B cell (primary cell): ENCODE measurements around the gene L3MBTL4. TPM values are rescaled to one million over a fixed set of nuclear protein-coding genes. Genes with fewer than 3 reads are reported as not detected.

Source experiments
- ATAC-seq: fragments of 200-7000 bp; cut with Tn5 transposase; one replicate; pipeline ENCODE4 v1.10.0; 2021; ENCODE audit warnings: low read depth, mild to moderate bottlenecking, moderate number of reproducible peaks, moderate library complexity
- CTCF ChIA-PET: fragments of 350-600 bp; sonication (Branson Sonifier 250); formaldehyde crosslinking; loops from one replicate; lab custom pipeline; 2021; ENCODE audit warnings: antibody characterized with exemption, inconsistent platforms; lab: Charles Lee
- POLR2A ChIA-PET: fragments of 350-600 bp; sonication (Branson Sonifier 250); formaldehyde crosslinking; loops from one replicate; lab custom pipeline; 2021; ENCODE audit warnings: antibody characterized with exemption; lab: Charles Lee
- DNase-seq: peaks from one replicate; pipeline ENCODE4 v3.0.0; 2013
- H2AFZ ChIP-seq: 2 replicates; pipeline ENCODE4 v1.6.1; 2012; ENCODE audit warnings: mild to moderate bottlenecking, low read depth, low read length; ENCODE audit not compliant: insufficient read depth, poor library complexity, severe bottlenecking
- H3K27ac ChIP-seq, 2 donors: 1 replicate in 1 of 2; 2 replicates in 1 of 2; pipeline ENCODE4 v1.5.1; 2012 to 2013; ENCODE audit warnings: low read length in 2 of 2, mild to moderate bottlenecking in 2 of 2, moderate library complexity in 1 of 2
- H3K27me3 ChIP-seq, 4 experiments: fragments of 200-600 bp in 1 of 4; sonication (generic) in 1 of 4; replicated peaks in 1 of 4; 1 replicate in 2 of 4; 2 replicates in 2 of 4; pipeline versions ENCODE4 v1.6.1 to v1.7.0; 2013 to 2016; ENCODE audit warnings: low read length in 3 of 4, mild to moderate bottlenecking in 2 of 4, mixed read lengths in 1 of 4, moderate library complexity in 1 of 4; ENCODE audit not compliant: insufficient read depth in 4 of 4, control insufficient read depth in 3 of 4; ENCODE audit errors: control extremely low read depth in 1 of 4
- H3K36me3 ChIP-seq, 2 experiments: replicated peaks in 1 of 2; 1 replicate in 1 of 2; 2 replicates in 1 of 2; pipeline versions ENCODE4 v1.6.1 to v1.7.1; 2013; ENCODE audit warnings: low read length in 1 of 2; ENCODE audit not compliant: insufficient read depth in 2 of 2, control insufficient read depth in 1 of 2; ENCODE audit errors: control extremely low read depth in 1 of 2, extremely low read depth in 1 of 2
- H3K4me1 ChIP-seq, 2 donors: fragments of 200-600 bp in 1 of 2; sonication (generic) in 1 of 2; 1 replicate in 1 of 2; 2 replicates in 1 of 2; pipeline versions ENCODE4 v1.5.1 to v1.6.1; 2013 to 2017; ENCODE audit warnings: low read length in 2 of 2; ENCODE audit not compliant: control insufficient read depth in 2 of 2, insufficient read depth in 2 of 2
- H3K4me2 ChIP-seq: replicated peaks from 2 replicates; pipeline ENCODE3; 2012; ENCODE audit warnings: mild to moderate bottlenecking, low read depth, low read length; ENCODE audit not compliant: poor library complexity, severe bottlenecking
- H3K4me3 ChIP-seq, 5 experiments: fragments of 200-600 bp in 1 of 5; sonication (generic) in 1 of 5; 1 replicate in 3 of 5; 2 replicates in 2 of 5; pipeline versions ENCODE4 v1.5.1 to v1.7.0; 2011 to 2016; ENCODE audit warnings: low read length in 4 of 5, mild to moderate bottlenecking in 4 of 5, low read depth in 2 of 5, control low read depth in 1 of 5, moderate library complexity in 1 of 5; ENCODE audit not compliant: insufficient read depth in 1 of 5; ENCODE audit errors: control extremely low read depth in 1 of 5, extremely low read depth in 1 of 5
- H3K79me2 ChIP-seq: fragments of 200-600 bp; sonication (generic); one replicate; pipeline ENCODE4 v1.6.0; 2016; ENCODE audit warnings: low read length; ENCODE audit not compliant: control insufficient read depth, insufficient read depth
- H3K9ac ChIP-seq: fragments of 200-600 bp; sonication (generic); 2 replicates; pipeline ENCODE4 v1.6.1; 2017; ENCODE audit warnings: mild to moderate bottlenecking, low read length, moderate library complexity
- H3K9me3 ChIP-seq, 3 donors: one replicate each; pipeline versions ENCODE4 v1.6.1 to v1.7.1; 2013; ENCODE audit warnings: low read length in 2 of 3; ENCODE audit not compliant: control insufficient read depth in 2 of 3, insufficient read depth in 1 of 3; ENCODE audit errors: control extremely low read depth in 1 of 3
- H4K20me1 ChIP-seq: 2 replicates; pipeline ENCODE4 v1.6.0; 2012; ENCODE audit warnings: mild to moderate bottlenecking, low read length; ENCODE audit not compliant: insufficient read depth, control insufficient read depth, poor library complexity, severe bottlenecking
- H3K27ac Mint-ChIP-seq: one replicate; pipeline ENCODE4 v1.8.0; 2021; ENCODE audit warnings: mixed read lengths
- H3K27me3 Mint-ChIP-seq: one replicate; pipeline ENCODE4 v1.8.0; 2021; ENCODE audit warnings: mixed read lengths
- H3K4me1 Mint-ChIP-seq: one replicate; pipeline ENCODE4 v1.8.0; 2021; ENCODE audit warnings: mixed read lengths
- H3K4me3 Mint-ChIP-seq: one replicate; pipeline ENCODE4 v1.8.0; 2021; ENCODE audit warnings: mixed read lengths
- H3K9me3 Mint-ChIP-seq: one replicate; pipeline ENCODE4 v1.8.0; 2022; ENCODE audit warnings: mixed read lengths; ENCODE audit not compliant: insufficient read depth
- EZH2 ChIP-seq: IDR thresholded peaks from 2 replicates; pipeline ENCODE4 v1.6.1; 2012; ENCODE audit warnings: borderline replicate concordance, low read depth, mild to moderate bottlenecking, moderate library complexity, low read length; ENCODE audit not compliant: insufficient read depth, poor library complexity, severe bottlenecking
- WGBS: methylation state at CpG from one replicate; pipeline ENCODE4 v1.1.5; 2013; ENCODE audit warnings: missing lambda C conversion rate; ENCODE audit not compliant: insufficient coverage; 5-methylcytosine and 5-hydroxymethylcytosine counted together
- intact Hi-C: fragments of 100-400 bp; cut with micrococcal nuclease; formaldehyde crosslinking; loops from one replicate; pipeline ENCODE4 v1.10.0; 2022
- polyA plus RNA-seq: library from polyadenylated mRNA; depleted of rRNA; stranded (reverse); fragments of >200 nt; gene quantifications from 2 replicates; pipeline ENCODE4 v1.2.3, GENCODE V29; 2012
- total RNA-seq, 2 donors: library from RNA; stranded (reverse); fragments of 120-200 nt in 1 of 2; gene quantifications; 1 replicate in 1 of 2; 2 replicates in 1 of 2; pipeline versions ENCODE4 v1.2.3 to v1.2.4, GENCODE V29; 2013 to 2022
- TF ChIP-seq, protein P1 (sequence below): fragments of 200-600 bp; IDR thresholded peaks from one replicate; pipeline ENCODE4 v1.8.0; 2022; ENCODE audit warnings: antibody characterized with exemption, mild to moderate bottlenecking

L3MBTL4 gene
- total and polyA plus RNA-seq, 2 donors (not counting 1 experiment from before 2014, with no cell fraction given), result 3.0 to 11.9 TPM

DNA sequence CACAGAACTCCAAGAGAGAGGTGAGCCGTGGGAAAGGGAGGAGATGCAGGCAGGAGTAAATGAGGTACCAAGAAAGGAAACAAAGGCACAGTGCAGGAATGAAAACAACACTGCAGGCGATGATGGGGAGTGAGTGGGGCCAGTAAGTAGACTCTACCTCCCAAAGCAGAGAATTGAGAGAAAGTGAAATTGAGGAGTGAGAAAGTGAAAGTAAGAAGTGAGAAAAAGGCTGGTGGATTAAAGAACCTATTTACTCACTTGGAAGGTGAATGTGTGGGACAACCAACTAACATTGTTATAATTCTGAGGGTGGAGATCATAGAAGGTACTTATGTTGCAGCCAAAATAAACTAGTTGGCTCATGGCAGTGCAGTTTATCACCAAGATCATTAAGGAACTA, 326.3 kb downstream of the L3MBTL4 start:
- H3K27me3 Mint-ChIP-seq, result no peaks in the 10 kb centered on the region
- ATAC-seq, result no peak
- ChIA-PET CTCF (no interaction called here), POLR2A (no interaction called here)
- Histone ChIP-seq H3K9me3 (peaks cover 0 to 1% (median 0%) of the 10 kb centered on the region in 3 donors), H3K4me3 (no peak overlapping the region), H3K9ac (no peak overlapping the region), H2AFZ (no peak overlapping the region), H3K36me3 (no peaks in the 10 kb centered on the region), H3K79me2 (no peaks in the 10 kb centered on the region), H4K20me1 (no peaks in the 10 kb centered on the region), H3K27ac (no peak overlapping the region), H3K4me1 (no peaks in the 10 kb centered on the region), H3K27me3 (no peaks in the 10 kb centered on the region), H3K4me2 (no peak overlapping the region)
- peaks cover 2% of the 10 kb centered on the region for H3K9me3 Mint-ChIP-seq
- no peak overlapping the region for H3K27ac Mint-ChIP-seq
- intact Hi-C loops, result no loop called here
- TF ChIP-seq, protein P1, sequence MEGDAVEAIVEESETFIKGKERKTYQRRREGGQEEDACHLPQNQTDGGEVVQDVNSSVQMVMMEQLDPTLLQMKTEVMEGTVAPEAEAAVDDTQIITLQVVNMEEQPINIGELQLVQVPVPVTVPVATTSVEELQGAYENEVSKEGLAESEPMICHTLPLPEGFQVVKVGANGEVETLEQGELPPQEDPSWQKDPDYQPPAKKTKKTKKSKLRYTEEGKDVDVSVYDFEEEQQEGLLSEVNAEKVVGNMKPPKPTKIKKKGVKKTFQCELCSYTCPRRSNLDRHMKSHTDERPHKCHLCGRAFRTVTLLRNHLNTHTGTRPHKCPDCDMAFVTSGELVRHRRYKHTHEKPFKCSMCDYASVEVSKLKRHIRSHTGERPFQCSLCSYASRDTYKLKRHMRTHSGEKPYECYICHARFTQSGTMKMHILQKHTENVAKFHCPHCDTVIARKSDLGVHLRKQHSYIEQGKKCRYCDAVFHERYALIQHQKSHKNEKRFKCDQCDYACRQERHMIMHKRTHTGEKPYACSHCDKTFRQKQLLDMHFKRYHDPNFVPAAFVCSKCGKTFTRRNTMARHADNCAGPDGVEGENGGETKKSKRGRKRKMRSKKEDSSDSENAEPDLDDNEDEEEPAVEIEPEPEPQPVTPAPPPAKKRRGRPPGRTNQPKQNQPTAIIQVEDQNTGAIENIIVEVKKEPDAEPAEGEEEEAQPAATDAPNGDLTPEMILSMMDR, result no peak
- TF ChIP-seq EZH2, result no peak
- 100% methylated on average over 1 of the region's 2 CpGs for WGBS
- no peak overlapping the region for H3K4me3 Mint-ChIP-seq
- no peak for DNase-seq
- H3K4me1 Mint-ChIP-seq, result peaks cover 5% of the 10 kb centered on the region

DNA sequence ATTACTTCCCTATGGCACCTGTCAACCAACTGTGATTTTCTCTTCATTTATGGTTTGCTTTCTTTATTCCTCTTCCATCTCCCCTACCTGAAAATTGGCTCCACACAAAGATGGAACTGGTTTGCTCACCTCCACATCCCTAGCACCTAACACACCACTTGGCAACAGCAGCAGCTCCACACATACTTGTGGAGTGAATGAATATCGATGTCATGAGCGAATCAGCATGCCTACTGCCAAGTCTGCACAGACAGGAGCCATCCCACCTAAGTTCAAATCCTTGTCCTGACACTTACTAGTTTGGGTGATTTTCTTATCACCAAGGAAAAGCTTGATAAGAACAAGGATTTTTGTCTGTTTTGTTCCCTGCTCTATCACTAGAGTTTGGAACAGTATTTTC, 328.0 kb downstream of the L3MBTL4 start:
- TF ChIP-seq EZH2, result no peak
- TF ChIP-seq, protein P1, result no peak
- ChIA-PET CTCF (no interaction called here), POLR2A (no interaction called here)
- Histone ChIP-seq H2AFZ (no peak overlapping the region), H4K20me1 (no peaks in the 10 kb centered on the region), H3K27me3 (no peaks in the 10 kb centered on the region), H3K9me3 (peaks cover 0 to 1% (median 0%) of the 10 kb centered on the region in 3 donors), H3K4me1 (no peaks in the 10 kb centered on the region), H3K36me3 (no peaks in the 10 kb centered on the region), H3K79me2 (no peaks in the 10 kb centered on the region), H3K4me3 (no peak overlapping the region), H3K27ac (no peak overlapping the region), H3K9ac (no peak overlapping the region), H3K4me2 (no peak overlapping the region)
- peaks cover 5% of the 10 kb centered on the region for H3K4me1 Mint-ChIP-seq
- H3K27me3 Mint-ChIP-seq, result no peaks in the 10 kb centered on the region
- DNase-seq, result no peak
- no peak overlapping the region for H3K27ac Mint-ChIP-seq
- no peak for ATAC-seq
- H3K4me3 Mint-ChIP-seq, result no peak overlapping the region
- peaks cover 2% of the 10 kb centered on the region for H3K9me3 Mint-ChIP-seq
- WGBS, result no CpG with 5 or more reads among the region's 2 CpGs
- intact Hi-C loops, result no loop called here
